GM23338 (cell line): Measurements from ENCODE around the gene TSPOAP1. TPM values are rescaled to one million over a fixed set of nuclear protein-coding genes. Genes with fewer than 3 reads are reported as not detected.

Source experiments
- ATAC-seq: fragments of 200-7000 bp; cut with Tn5 transposase; 3 replicates; pipeline ENCODE4 v1.9.1; 2020
- DNase-seq: peaks from one replicate; pipeline ENCODE4 v3.0.0-alpha.2; 2015; ENCODE audit warnings: low spot score
- H2AFZ ChIP-seq: fragments of 200-600 bp; sonication (generic); 2 replicates; pipeline ENCODE4 v1.8.0; 2016; ENCODE audit warnings: antibody characterized with exemption, mild to moderate bottlenecking, moderate library complexity
- H3F3A ChIP-seq: fragments of 200-600 bp; sonication (generic); replicated peaks from 2 replicates; pipeline ENCODE4 v1.8.0; 2017; ENCODE audit warnings: antibody characterized with exemption, mixed run types, low read depth
- H3K27ac ChIP-seq: fragments of 200-600 bp; sonication (generic); 2 replicates; pipeline ENCODE4 v1.6.1; 2016; ENCODE audit warnings: low read depth
- H3K27me3 ChIP-seq: fragments of 200-600 bp; sonication (generic); 2 replicates; pipeline ENCODE4 v1.8.0; 2016; ENCODE audit warnings: mild to moderate bottlenecking, mixed run types, moderate library complexity; ENCODE audit not compliant: insufficient read depth
- H3K36me3 ChIP-seq: fragments of 200-600 bp; sonication (generic); 2 replicates; pipeline ENCODE4 v1.8.0; 2016; ENCODE audit warnings: mild to moderate bottlenecking; ENCODE audit not compliant: insufficient read depth
- H3K4me1 ChIP-seq: fragments of 200-600 bp; sonication (generic); 2 replicates; pipeline ENCODE4 v1.8.0; 2016; ENCODE audit warnings: mild to moderate bottlenecking, moderate library complexity; ENCODE audit not compliant: insufficient read depth
- H3K4me2 ChIP-seq: fragments of 200-600 bp; sonication (generic); 2 replicates; pipeline ENCODE4 v1.7.1; 2017; ENCODE audit warnings: mixed run types
- H3K4me3 ChIP-seq: fragments of 200-600 bp; sonication (generic); 2 replicates; pipeline ENCODE4 v1.6.1; 2016; ENCODE audit warnings: mixed run types
- H3K79me2 ChIP-seq: fragments of 200-600 bp; sonication (generic); replicated peaks from 2 replicates; pipeline ENCODE4 v1.8.0; 2017; ENCODE audit warnings: mild to moderate bottlenecking; ENCODE audit not compliant: insufficient read depth
- H3K9me2 ChIP-seq: fragments of 200-600 bp; sonication (generic); 2 replicates; pipeline ENCODE4 v1.8.0; 2017; ENCODE audit not compliant: insufficient read depth
- H4K20me1 ChIP-seq: fragments of 200-600 bp; sonication (generic); replicated peaks from 2 replicates; pipeline ENCODE4 v1.8.0; 2017; ENCODE audit warnings: mild to moderate bottlenecking; ENCODE audit not compliant: insufficient read depth
- H3K27ac Mint-ChIP-seq: 2 replicates; pipeline ENCODE4 v1.8.0; 2020; ENCODE audit warnings: inconsistent platforms, mild to moderate bottlenecking, moderate library complexity, mixed read lengths
- H3K27me3 Mint-ChIP-seq: 3 replicates; pipeline ENCODE4 v1.8.0; 2022; ENCODE audit warnings: low read depth, mild to moderate bottlenecking, moderate library complexity, mixed read lengths, inconsistent platforms; ENCODE audit not compliant: insufficient read depth, poor library complexity
- H3K36me3 Mint-ChIP-seq: 3 replicates; pipeline ENCODE4 v1.8.0; 2021; ENCODE audit warnings: low read depth, mild to moderate bottlenecking, inconsistent platforms, moderate library complexity, mixed read lengths
- H3K4me1 Mint-ChIP-seq: 3 replicates; pipeline ENCODE4 v1.8.0; 2020; ENCODE audit warnings: mild to moderate bottlenecking, inconsistent platforms, mixed read lengths
- H3K4me3 Mint-ChIP-seq: 3 replicates; pipeline ENCODE4 v1.8.0; 2021; ENCODE audit warnings: moderate library complexity, mild to moderate bottlenecking, inconsistent platforms, mixed read lengths
- H3K9me3 Mint-ChIP-seq: 3 replicates; pipeline ENCODE4 v1.8.0; 2020; ENCODE audit warnings: moderate library complexity, mild to moderate bottlenecking, inconsistent platforms, mixed read lengths
- CREB1 ChIP-seq: fragments of 250-450 bp; sonication (Bioruptor Pico); IDR thresholded peaks from 2 replicates; pipeline ENCODE4 v1.5.0; 2020; ENCODE audit warnings: low read depth, mild to moderate bottlenecking, moderate library complexity
- CTCF ChIP-seq, 2 experiments: fragments of 200-600 bp in 1 of 2; sonication (generic) in 1 of 2; conservative IDR thresholded peaks; 2 replicates each; pipeline versions ENCODE4 v1.5.1 to v1.6.1; 2016 to 2017; ENCODE audit warnings: antibody characterized with exemption in 2 of 2, low read depth in 2 of 2, mild to moderate bottlenecking in 2 of 2, moderate library complexity in 1 of 2
- ETS1 ChIP-seq: IDR thresholded peaks from 2 replicates; pipeline ENCODE4 v1.6.1; 2016; ENCODE audit warnings: antibody characterized with exemption
- EZH2 ChIP-seq: fragments of 200-600 bp; sonication (generic); IDR thresholded peaks from one replicate; pipeline ENCODE4 v1.8.0; 2017; ENCODE audit warnings: antibody characterized with exemption, mild to moderate bottlenecking, low read depth; ENCODE audit not compliant: unreplicated experiment
- EZH2phosphoT487 ChIP-seq: fragments of 200-600 bp; sonication (generic); IDR thresholded peaks from one replicate; pipeline ENCODE4 v1.8.1; 2018; ENCODE audit warnings: antibody characterized with exemption; ENCODE audit not compliant: unreplicated experiment
- JUNB ChIP-seq: IDR thresholded peaks from one replicate; pipeline ENCODE4 v1.6.1; 2016; ENCODE audit warnings: antibody characterized with exemption; ENCODE audit not compliant: unreplicated experiment
- NANOG ChIP-seq: IDR thresholded peaks from 2 replicates; pipeline ENCODE4 v1.6.1; 2016; ENCODE audit warnings: antibody characterized with exemption, borderline replicate concordance
- POLR2AphosphoS5 ChIP-seq: IDR thresholded peaks from 2 replicates; pipeline ENCODE4 v1.6.1; 2016; ENCODE audit warnings: antibody characterized with exemption, low read depth
- REST ChIP-seq: IDR thresholded peaks from one replicate; pipeline ENCODE4 v1.6.1; 2018; ENCODE audit warnings: antibody characterized with exemption; ENCODE audit not compliant: unreplicated experiment
- STAT1 ChIP-seq: IDR thresholded peaks from one replicate; pipeline ENCODE4 v1.6.1; 2016; ENCODE audit warnings: antibody characterized with exemption; ENCODE audit not compliant: unreplicated experiment
- ZNF114 ChIP-seq: fragments of 250-450 bp; sonication (Bioruptor Pico); IDR thresholded peaks from 2 replicates; pipeline ENCODE4 v1.5.0; 2020; ENCODE audit warnings: mild to moderate bottlenecking, moderate library complexity
- ZNF331 ChIP-seq: fragments of 250-450 bp; sonication (Bioruptor Pico); IDR thresholded peaks from 2 replicates; pipeline ENCODE4 v1.5.0; 2020; ENCODE audit warnings: low read depth, mild to moderate bottlenecking, moderate library complexity
- ZNF462 ChIP-seq: fragments of 250-450 bp; sonication (Bioruptor Pico); IDR thresholded peaks from 2 replicates; pipeline ENCODE4 v1.5.0; 2020; ENCODE audit warnings: mild to moderate bottlenecking, moderate library complexity
- polyA plus RNA-seq: library from polyadenylated mRNA; unstranded; fragments of >200 nt; fragmentation: Nextera tagmentation; extraction: Ambion mirVana; gene quantifications from 2 replicates; pipeline ENCODE4 v1.2.1, GENCODE V29; 2016
- total RNA-seq: library from RNA; depleted of rRNA; stranded (reverse); fragments of >200 nt; shearing (Covaris generic); gene quantifications from 2 replicates; pipeline ENCODE4 v1.2.3, GENCODE V29; 2014

Gene TSPOAP1
- total and polyA plus RNA-seq, 2 experiments from 2014 or later = 7.3 to 11.8 TPM

- no peak overlapping the region for H3K27ac Mint-ChIP-seq
- H3K27me3 ChIP-seq = no peaks in the 10 kb centered on the region
- no peak overlapping the region for H3K4me2 ChIP-seq
- no peaks in the 10 kb centered on the region for H3K9me3 Mint-ChIP-seq
- ATAC-seq (no peak), DNase-seq (no peak)
- H3K9me2 ChIP-seq = no peaks in the 10 kb centered on the region
- peaks cover 10% of the 10 kb centered on the region for H3K27me3 Mint-ChIP-seq
- H3K4me3 Mint-ChIP-seq = no peak overlapping the region
- no peaks in the 10 kb centered on the region for H3K79me2 ChIP-seq
- H3K4me1 ChIP-seq = no peaks in the 10 kb centered on the region
- H3F3A ChIP-seq = no peaks in the 10 kb centered on the region
- H3K4me1 Mint-ChIP-seq = no peaks in the 10 kb centered on the region
- no peak for TF ChIP-seq ETS1
- no peak for TF ChIP-seq CREB1 (CRISPR knock-in tag)
- no peak for TF ChIP-seq JUNB
- TF ChIP-seq POLR2AphosphoS5 = no peak
- TF ChIP-seq EZH2 = no peak
- no peak for TF ChIP-seq STAT1
- TF ChIP-seq NANOG = no peak
- TF ChIP-seq REST = no peak
- no peak for TF ChIP-seq ZNF331 (CRISPR knock-in tag)
- no peak for TF ChIP-seq CTCF (conservative IDR thresholded peaks at IDR 0.05; ENCODE audit: low read depth in 2 of 2)
- no peak for TF ChIP-seq ZNF114 (CRISPR knock-in tag)
- no peak for TF ChIP-seq EZH2phosphoT487
- no peak for TF ChIP-seq ZNF462 (CRISPR knock-in tag)
- H4K20me1 ChIP-seq = no peaks in the 10 kb centered on the region
- H3K27ac ChIP-seq = no peak overlapping the region
- no peaks in the 10 kb centered on the region for H3K36me3 Mint-ChIP-seq
- H3K4me3 ChIP-seq = no peak overlapping the region
- H2AFZ ChIP-seq = no peak overlapping the region; the same call in 1 of the 2 replicates
- H3K36me3 ChIP-seq = no peaks in the 10 kb centered on the region
These were observed 57.2 kb downstream of the TSPOAP1 start for GRCh38 chr17:58271216-58271931.
